GM15510 (cell line): ENCODE measurements around the gene IGFBP7.

Source experiments
- POLR2A ChIP-seq: IDR thresholded peaks from 3 replicates; pipeline ENCODE4 v1.6.1; 2011; ENCODE audit warnings: borderline replicate concordance; ENCODE audit not compliant: insufficient read length; ENCODE audit errors: extremely low read depth

IGFBP7 gene

DNA sequence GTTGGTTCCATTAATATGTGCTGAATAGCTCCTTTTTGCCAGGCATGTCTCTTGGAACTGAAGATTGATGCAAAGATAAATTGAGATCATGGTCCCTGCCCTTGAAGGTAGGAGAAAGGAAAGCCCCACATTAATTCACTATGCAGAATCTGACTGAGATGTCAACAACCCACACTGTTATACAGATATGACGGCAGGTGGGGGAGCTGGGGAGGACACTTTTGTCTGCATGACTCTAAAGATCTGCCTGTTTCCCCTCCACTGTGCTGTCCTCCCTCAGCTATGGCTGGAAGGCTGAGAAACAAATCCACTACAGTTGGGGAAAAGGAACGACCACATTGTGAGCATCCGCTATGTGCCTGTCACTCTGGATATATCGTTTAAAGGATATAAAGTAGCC is 36.3 kb upstream of the IGFBP7 start:
- no peak for TF ChIP-seq POLR2A

DNA sequence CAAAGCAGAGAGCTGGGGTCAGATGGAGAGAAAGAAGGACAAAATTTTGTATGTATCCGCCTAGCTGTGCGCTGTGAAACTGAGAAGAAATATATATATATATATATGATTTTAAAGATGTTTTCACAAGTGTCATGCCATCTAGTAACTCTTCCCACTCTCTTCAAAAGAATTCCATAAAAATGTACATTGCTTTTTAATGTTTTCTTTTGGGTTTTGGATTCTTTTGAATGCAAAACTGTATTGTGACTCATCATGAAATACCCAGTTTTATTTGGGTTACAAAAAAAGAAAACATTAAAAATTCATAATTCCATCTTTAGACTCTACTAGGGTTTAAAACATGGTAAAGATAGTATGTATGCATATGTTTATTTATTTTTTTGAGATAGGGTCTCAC is 34.3 kb upstream of the IGFBP7 start:
- TF ChIP-seq POLR2A = no peak

DNA sequence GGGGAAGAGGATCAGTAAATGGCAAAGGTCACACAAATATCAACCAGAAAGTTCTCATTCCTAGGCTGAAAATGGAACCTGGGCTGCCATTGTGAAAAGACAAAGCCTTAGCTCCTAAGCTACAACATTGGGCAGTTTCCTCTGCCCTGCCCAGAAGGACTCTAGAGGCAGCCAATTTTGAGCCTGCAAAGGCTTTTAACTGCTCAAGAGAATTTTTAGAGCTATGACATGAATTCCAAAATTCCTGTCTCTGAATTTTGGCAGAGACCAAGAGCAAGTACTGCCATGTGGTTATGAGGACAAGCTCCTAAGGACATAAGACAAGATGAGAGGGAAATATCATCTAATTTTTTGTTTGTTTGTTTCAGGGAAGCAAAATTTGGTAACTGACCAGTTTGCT is 29.6 kb upstream of the IGFBP7 start:
- TF ChIP-seq POLR2A = no peak

DNA sequence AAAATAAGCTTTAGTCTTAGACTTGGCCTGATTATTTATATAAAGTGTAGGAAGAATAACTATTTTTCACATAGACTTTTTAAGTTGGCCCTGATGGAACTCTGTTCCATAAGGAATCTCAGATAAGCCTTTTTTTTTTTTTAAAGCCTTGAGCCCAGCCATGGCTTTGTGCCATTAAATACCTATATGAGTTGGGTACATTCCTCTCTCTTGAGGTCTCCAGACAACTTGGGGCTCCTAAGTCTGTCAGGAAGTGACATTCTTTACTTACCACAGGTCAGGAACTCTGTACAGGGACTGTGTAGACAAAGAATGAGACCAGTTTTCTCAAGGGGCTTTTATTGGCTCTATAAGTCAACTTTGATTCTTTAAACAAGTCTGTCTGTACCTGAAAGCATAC is 27.1 kb upstream of the IGFBP7 start:
- no peak for TF ChIP-seq POLR2A

DNA sequence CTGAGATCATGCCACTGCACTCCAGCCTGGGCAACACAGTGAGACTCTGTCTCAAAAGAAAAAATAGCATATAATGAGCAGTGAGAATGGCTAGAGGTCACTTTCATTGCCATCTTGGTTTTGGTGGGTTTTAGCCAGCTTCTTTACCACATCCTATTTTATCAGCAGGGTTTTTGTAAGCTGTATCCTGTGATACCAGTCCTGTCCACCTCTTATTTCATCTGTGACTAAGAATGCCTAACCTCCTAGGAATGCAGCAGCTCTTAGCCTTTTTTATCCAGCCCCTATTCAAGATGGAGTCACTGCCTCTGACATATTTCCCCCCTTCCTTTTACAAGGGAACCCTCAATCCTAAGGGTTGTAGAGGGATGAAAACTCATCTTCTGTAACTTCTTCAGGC is 26.1 kb upstream of the IGFBP7 start:
- TF ChIP-seq POLR2A = no peak

DNA sequence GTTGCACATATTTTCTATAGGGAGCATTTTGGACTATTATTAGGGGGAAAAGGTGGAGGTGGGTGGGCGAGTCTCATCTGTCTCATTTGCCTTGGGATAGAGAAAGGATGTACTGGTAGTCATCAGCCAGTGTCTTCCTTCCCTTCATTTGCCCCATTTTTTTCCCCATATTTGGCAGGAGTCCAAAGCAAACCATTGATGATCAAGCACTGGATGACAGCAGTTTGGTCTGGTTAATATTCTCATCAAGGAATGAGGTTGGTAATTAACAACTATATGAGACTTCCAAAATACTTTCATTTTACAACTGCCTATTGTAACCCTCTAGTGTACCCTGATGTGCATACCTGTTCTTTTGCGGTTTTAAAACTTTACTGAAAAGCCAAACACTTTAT is 22.6 kb upstream of the IGFBP7 start:
- no peak for TF ChIP-seq POLR2A

DNA sequence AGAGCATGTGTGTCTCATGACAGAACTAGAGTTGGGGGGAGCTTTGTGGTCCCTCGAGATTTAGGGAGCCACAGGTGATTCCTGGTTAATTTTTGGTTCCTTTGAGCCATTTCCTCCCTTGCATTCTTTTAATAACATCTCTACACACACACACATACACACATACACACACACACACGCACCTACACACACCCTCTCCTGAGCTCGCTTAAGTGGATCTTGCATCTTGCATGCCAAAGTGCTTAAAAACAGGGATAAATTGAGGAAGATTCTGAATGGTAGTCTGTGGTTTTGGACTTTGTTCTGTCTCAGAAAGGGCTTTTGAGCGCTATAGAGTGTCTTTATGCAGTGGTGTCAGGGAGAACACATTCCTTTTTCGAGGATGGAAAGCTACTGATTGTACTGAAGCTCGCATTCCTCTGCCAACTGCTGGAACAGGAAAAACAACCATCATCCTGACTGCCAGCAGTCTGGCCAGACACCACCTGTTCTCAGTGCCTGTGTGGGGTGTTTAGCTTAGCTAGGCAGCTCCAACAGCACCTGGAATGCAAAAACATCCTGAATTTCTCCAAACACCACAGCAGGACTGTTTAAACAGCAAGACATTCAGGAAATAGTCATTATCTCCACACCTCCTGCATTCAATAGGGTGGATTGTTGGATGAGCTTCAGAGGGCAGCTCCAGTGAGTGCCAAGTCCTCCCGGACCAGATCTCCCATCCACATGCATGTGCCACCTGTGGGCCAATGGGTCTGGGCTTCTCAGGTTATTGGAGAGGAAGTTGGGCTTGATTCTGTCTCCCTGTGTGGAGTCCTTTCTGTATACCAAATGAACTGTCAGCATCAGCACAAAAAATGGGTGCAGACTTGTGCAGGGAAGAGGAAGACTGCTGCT is 21.9 kb upstream of the IGFBP7 start:
- no peak for TF ChIP-seq POLR2A

DNA sequence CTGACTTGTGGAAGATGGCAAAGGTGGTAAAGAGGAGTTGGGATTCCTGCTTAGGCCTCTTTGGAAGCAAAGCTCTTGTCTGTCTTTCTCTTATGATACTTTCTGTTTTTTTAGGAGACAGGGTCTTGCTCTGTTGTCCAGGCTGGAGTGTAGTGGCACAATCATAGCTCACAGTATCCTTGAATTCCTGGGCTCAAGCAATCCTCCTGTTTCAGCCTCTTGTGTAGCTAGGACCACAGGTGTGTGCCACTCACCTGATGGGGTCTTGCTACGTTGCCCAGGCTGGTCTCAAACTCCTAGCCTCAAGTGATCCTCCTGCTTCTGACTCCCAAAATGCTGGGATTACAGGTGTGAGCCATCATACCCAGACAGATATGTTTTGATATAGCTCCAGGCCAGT is 19.3 kb upstream of the IGFBP7 start:
- no peak for TF ChIP-seq POLR2A

DNA sequence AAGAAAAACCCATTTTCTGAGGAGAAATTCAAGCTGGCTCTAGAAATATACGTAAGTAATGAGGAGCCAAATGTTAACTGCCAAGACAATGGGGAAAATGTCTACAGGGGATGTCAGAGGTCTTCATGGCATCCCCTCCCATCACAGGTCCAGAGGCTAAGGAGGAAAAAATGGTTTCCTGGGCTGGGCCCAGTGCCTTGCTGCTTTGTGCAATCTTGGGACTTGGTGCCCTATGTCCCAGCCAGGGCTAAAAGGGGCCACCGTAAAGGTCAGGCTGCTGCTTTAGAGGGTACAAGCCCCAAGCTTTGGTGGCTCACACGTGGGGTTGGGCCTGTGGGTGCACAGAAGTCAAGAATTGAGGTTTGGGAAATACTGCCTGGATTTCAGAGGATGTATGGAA is 17.2 kb upstream of the IGFBP7 start:
- no peak for TF ChIP-seq POLR2A

DNA sequence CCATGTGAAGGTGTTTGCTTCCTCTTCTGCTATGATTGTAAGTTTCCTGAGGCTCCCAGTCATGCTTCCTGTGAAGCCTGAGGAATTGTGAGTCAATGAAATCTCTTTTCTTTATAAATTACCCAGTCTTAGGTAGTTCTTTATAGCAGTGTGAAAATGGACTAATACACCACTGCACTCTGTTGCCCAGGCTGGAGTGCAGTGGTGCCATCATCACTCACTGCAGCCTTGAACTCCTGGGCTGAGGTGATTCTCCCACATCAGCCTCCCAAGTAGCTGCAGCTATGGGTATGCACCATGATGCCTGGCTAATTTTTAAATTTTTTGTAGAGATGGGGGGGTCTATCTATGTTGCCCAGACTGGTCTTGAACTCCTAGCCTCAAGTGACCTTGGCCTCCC is 15.8 kb upstream of the IGFBP7 start:
- no peak for TF ChIP-seq POLR2A

DNA sequence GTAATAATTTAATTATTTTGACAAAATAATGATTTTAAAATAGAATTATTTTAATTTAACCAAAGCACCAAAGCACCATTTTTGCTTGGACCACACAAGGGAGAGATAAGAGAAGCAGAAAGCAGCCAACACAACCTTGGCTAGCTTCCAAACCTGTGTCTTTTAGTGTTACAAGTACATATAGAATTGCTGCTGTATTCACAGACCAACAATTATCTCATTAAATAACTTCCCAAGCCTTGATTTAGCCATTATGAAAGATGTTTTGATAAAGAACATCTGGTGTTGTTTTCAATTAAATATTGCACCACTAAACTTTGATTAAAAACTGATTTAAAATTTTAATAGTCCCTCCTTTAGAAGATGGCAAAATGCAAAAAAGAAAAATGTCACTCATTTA is 14.0 kb upstream of the IGFBP7 start:
- TF ChIP-seq POLR2A = no peak

DNA sequence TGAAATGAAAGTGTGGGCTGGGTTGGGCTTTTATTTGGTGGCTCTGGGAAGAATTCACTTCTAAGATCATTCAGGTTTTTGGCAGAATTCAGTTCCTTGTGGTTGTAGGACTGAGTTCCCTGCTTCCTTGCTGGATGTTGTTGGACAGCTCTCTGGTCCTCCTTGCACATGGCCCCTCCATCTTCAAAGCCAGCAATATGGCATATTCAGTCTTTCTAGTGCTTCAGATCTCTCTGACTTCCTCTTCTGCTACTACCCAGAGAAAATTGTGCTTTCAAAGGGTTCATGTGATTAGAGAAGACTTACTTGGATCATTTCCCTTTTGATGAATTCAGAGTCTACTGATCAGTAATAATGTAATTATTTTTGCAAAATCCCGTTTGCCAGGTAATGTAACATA is 12.8 kb upstream of the IGFBP7 start:
- no peak for TF ChIP-seq POLR2A

DNA sequence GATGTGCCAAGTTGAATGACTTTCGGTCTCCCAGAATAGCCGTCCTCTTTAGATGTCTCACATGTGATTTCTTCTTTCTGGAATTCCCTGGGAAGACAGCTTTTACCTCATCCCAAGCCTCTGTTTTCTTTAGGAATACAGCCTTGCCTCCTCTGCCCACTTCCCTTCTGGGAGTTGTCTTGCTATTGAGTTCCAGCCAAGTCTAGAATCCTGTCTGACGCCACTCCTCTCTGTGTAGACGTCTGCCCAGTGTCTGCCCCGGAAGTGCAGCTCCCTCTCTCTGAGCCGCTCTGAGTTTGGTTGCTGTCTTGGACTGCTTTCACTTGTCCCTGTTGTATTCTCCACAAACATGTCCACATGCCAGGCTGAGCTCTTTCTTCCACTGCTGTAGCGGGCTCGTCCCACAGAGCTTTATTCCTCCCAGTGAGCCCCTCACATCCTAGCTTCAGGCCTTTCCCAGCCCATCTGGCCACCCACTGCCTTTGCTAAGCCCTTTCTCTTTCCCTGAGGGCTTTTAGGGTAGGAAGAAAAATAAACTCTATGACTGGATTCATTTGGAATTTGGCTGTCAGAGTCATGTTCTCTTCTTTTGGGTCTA is 9.0 kb upstream of the IGFBP7 start:
- no peak for TF ChIP-seq POLR2A

DNA sequence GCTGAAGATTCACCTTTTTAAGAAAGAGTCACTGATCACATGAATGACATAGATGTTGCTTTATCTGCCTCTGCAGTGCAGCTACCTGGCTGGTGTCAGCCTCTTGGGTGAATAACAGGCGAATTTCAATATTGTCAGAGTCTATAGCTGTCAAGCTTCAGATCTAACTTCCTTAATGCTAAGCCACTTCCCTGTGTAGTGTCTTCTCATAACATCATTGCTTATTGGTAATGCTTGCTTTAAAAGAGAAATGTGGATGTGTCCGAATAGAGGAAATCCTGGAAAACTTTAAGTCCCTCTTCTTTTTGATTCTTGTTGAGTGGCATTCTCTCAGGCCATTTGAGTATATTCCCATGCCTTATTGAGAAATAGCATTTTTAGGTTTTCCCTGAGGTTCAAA is 7.3 kb upstream of the IGFBP7 start:
- no peak for TF ChIP-seq POLR2A

DNA sequence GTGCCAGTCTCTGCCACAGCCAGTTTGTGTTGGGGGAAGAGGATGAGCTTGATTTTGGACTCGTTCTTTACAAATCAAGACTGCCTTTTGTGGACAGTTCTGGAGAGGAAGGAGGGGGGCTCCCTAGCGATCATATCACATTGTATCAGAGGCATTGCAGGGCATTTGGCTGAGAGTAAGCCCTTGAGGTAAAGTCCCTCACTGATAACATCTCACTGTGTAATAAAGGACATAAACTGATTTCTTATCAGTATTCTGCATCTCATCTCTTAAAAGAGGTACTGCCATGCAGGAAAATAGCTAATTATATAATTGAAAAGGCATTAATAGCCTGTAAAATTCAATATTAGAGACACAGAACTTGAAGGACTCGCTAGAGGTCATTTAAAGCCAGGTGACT is 6.1 kb upstream of the IGFBP7 start:
- no peak for TF ChIP-seq POLR2A

DNA sequence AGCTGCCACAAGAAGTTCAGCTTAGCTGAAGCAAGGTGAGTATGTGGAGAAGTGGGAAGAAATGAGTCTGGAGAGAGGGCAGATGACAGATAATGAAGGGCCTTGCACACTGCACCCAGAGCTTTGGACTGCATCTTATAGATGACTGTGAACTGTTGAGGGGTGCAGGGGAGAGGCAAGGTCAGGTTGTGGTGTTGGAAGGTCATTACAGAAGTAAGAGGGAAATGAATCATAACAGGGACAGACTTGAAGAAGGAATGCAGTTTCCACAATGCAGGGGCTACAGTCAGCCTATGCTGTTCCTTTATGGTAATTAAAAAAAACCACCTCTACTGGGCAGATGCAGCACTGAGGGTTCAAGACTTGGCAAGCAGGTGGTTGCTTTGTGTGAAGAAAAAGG is 4.8 kb upstream of the IGFBP7 start:
- no peak for TF ChIP-seq POLR2A

DNA sequence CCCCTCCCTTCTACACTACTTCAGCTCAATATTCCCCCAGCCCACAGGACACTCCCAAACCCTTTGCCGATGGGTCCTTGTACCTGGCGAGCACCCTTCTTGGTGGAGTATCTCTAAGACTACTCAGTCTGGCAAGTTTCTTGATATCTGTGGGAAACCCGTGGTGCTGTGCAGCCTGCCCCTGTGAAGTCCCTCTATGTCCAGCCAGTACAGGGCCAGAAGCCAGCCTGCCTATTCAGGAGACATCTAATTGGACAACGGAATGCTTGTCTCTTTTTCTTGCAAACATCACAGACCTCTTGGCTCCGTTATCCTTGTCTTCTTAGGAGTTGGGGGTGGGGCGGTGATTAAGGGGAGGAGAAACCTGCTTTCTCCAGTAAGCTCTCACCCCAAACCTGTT is 3.7 kb upstream of the IGFBP7 start:
- TF ChIP-seq POLR2A = no peak

DNA sequence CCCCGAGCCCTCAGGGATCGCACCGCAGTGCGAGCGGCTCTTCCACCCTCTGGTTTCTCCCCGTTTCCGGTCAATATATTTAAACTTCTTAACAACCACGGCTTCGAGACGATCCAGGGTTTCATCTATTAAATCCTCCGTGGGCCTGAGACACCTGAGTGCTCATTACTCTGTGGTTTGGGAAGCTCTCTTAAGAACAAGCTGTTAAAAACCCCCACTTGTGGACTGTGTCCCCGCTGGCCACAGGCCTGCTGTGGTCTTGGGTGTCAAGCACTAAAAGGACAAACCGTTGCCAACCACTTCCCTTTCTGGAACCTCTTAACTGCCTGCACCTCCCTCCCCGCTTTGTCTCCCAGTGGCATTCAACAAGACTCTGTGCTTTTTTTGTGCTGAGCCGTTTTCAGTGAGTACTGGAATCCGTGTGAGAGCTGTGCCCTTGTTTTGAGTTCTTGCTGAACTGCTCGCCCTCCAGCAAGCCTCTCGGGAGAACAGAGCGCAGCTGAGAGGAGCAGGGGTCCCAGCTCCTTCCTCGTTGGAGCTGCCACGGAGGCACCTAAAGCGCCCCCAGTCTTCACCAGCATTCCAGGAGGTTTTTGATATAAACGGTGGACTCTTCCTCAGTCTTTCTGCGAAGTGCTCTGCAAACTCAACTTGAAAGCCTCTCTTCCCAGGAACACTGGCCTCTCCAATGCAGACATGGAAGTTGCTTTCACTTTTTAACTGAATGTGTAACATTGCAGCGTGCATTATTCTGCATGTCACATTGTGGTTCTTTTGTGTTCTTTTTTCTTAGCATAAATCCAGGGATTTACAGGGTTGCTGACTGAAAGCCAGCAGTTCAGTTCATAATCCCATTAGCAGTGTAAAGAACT is 691 bp upstream of the IGFBP7 start:
- TF ChIP-seq POLR2A = no peak
